ENCODE results near the gene TTLL8.

TTLL8 gene

GRCh38 chr22:50008151-50009040, 49.7 kb downstream of the TTLL8 start:
- no peak overlapping the region for H3K27ac ChIP-seq (ENCODE audit: low read depth, low read length)
- H3K4me3 ChIP-seq (ENCODE audit: low read depth, low read length): no peak overlapping the region
- no peak overlapping the region for H2AFZ ChIP-seq (ENCODE audit: low read length, unreplicated experiment)
- no peaks in the 10 kb centered on the region for H3K36me3 ChIP-seq (ENCODE audit: insufficient read depth, low read length)
- peaks cover 21% of the 10 kb centered on the region for H3K27me3 ChIP-seq (ENCODE audit: insufficient read depth, low read length)
- no peaks in the 10 kb centered on the region for H3K4me1 ChIP-seq (ENCODE audit: control insufficient read depth, insufficient read depth, low read length, unreplicated experiment)
- no peaks in the 10 kb centered on the region for H3K79me2 ChIP-seq (ENCODE audit: control insufficient read depth, insufficient read depth, low read length, unreplicated experiment)

DNA sequence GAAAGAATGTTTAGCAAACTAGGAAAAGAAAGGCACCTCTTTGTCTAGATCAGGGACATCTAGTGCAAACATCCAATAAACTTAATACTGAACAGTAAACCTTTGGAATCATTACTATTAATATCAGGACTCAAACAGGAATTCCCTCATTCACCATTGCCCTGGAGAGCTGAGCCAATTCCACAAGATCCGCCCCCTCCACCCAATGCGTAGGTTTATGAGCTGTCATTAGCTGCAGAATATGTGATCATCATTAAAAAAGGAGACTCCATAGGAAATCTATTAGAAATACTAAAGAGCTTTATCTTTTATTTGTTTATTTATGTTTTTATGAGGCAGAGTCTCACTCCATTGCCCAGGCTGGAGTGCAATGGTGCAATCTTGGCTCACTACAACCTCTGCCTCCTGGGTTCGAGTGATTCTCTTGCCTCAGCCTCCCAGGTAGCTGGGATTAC, 51.0 kb downstream of the TTLL8 start:
- no peak overlapping the region for H3K27ac ChIP-seq (ENCODE audit: low read depth, low read length)
- H2AFZ ChIP-seq (ENCODE audit: low read length, unreplicated experiment): no peak overlapping the region

GRCh38 chr22:50004918-50005317, 53.2 kb downstream of the TTLL8 start:
- H2AFZ ChIP-seq (ENCODE audit: low read length, unreplicated experiment): no peak overlapping the region
- peaks cover 3% of the 10 kb centered on the region; the same call in 1 of the 2 replicates for H3K27me3 ChIP-seq (ENCODE audit: insufficient read depth, low read length)
- H3K79me2 ChIP-seq (ENCODE audit: control insufficient read depth, insufficient read depth, low read length, unreplicated experiment): no peaks in the 10 kb centered on the region
- H3K36me3 ChIP-seq (ENCODE audit: insufficient read depth, low read length): no peaks in the 10 kb centered on the region
- no peak overlapping the region for H3K27ac ChIP-seq (ENCODE audit: low read depth, low read length)
- no peaks in the 10 kb centered on the region for H3K4me1 ChIP-seq (ENCODE audit: control insufficient read depth, insufficient read depth, low read length, unreplicated experiment)
- H3K4me3 ChIP-seq (ENCODE audit: low read depth, low read length): no peak overlapping the region

More for the DNA sequence above, 51.0 kb downstream of the TTLL8 start:
- Histone ChIP-seq H3K36me3 (ENCODE audit: insufficient read depth, low read length) (no peaks in the 10 kb centered on the region), H3K79me2 (ENCODE audit: control insufficient read depth, insufficient read depth, low read length, unreplicated experiment) (no peaks in the 10 kb centered on the region), H3K4me1 (ENCODE audit: control insufficient read depth, insufficient read depth, low read length, unreplicated experiment) (no peaks in the 10 kb centered on the region), H3K27me3 (ENCODE audit: insufficient read depth, low read length) (peaks cover 21% of the 10 kb centered on the region), H3K4me3 (ENCODE audit: low read depth, low read length) (no peak overlapping the region)

GRCh38 chr22:50002791-50003190, 55.3 kb downstream of the TTLL8 start:
- H3K4me3 ChIP-seq (ENCODE audit: low read depth, low read length): no peak overlapping the region
- H3K36me3 ChIP-seq (ENCODE audit: insufficient read depth, low read length): no peaks in the 10 kb centered on the region
- no peaks in the 10 kb centered on the region for H3K27me3 ChIP-seq (ENCODE audit: insufficient read depth, low read length)
- no peak overlapping the region for H3K27ac ChIP-seq (ENCODE audit: low read depth, low read length)
- H2AFZ ChIP-seq (ENCODE audit: low read length, unreplicated experiment): no peak overlapping the region
- H3K4me1 ChIP-seq (ENCODE audit: control insufficient read depth, insufficient read depth, low read length, unreplicated experiment): no peaks in the 10 kb centered on the region
- H3K79me2 ChIP-seq (ENCODE audit: control insufficient read depth, insufficient read depth, low read length, unreplicated experiment): no peaks in the 10 kb centered on the region

DNA sequence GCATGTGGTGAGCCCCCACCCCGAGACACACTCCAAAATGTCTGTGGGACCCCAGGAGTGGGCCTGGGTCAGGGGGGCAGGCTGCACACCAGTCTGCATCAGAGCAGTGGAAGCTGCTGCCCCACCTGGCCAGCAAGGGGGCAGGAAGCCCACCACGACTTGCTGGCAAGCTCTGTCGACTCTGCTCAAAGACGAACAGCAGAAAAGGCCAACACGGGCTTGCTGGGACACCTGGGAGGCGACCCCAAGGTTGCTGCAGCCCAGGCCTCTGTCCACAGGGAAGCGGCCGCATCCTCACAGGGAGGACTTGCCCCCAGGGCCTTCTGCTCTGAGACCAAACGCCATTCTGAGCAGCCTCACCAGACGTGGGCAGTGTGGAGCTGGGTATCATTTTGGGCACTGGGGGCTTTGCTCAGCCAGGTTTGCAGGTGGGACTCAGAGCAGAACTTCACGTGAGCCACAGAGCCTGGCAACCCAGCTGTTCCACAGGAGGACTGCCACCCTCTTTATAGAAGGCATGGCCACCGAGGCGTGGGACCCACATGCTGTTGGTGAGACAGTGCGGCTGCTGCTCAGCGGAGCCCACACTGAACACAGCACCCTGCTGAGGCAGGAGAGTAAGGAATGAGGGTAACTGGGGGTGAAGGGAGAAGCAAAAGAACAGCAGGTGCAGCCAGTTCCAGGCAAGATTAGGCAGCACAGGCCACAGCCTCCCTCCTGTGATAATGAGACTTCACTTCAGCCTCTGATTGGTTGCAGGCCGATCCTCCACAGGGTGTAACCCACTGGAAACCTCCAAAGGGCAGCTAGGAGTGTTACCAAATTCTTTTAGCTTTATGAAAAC, 56.5 kb downstream of the TTLL8 start:
- H3K4me1 ChIP-seq (ENCODE audit: control insufficient read depth, insufficient read depth, low read length, unreplicated experiment): no peaks in the 10 kb centered on the region
- no peaks in the 10 kb centered on the region for H3K27me3 ChIP-seq (ENCODE audit: insufficient read depth, low read length)
- H3K79me2 ChIP-seq (ENCODE audit: control insufficient read depth, insufficient read depth, low read length, unreplicated experiment): no peaks in the 10 kb centered on the region
- no peak overlapping the region for H2AFZ ChIP-seq (ENCODE audit: low read length, unreplicated experiment)
- H3K36me3 ChIP-seq (ENCODE audit: insufficient read depth, low read length): no peaks in the 10 kb centered on the region
- H3K4me3 ChIP-seq (ENCODE audit: low read depth, low read length): no peak overlapping the region
- no peak overlapping the region for H3K27ac ChIP-seq (ENCODE audit: low read depth, low read length)

DNA sequence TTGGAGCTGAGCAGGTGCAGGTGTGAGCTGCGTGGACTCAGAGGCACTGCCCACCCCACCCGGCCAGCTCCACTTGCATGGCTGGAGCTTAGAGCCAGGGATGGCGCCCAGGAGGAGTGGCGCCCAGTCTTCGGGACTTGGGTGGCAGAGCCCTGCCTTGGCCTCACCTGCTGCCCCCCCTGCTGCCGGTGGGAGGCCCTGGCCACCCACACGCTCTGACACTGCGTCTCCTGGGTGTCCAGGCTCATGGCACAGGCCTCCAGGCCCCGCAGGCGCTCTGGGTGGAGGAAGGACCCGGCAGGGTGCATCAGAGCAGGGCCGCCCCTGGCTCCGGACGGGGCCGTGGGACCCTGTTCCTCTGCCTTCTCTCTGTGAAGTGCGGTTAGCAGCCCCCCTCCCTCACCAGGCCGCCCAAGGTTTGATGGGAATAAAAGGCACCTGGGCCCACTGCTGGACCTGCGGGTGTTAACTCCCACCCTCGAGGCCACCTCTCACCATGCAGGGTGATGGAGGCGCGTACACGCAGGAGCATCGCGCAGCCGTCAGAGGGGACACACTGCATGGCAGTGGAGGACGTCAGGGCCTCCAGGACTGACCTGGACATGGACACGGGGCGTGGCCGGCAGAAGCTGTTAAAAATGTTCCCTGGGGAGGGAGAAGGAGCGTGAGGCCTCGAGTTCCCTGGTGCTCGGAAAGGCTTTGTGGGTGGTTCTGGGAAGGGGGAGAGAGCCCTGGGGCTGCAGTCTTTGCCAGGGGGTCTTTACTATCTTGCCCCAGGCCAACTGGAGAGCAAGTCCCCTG, 57.3 kb downstream of the TTLL8 start:
- no peak overlapping the region for H3K4me3 ChIP-seq (ENCODE audit: low read depth, low read length)
- H3K27ac ChIP-seq (ENCODE audit: low read depth, low read length): no peak overlapping the region
- H3K79me2 ChIP-seq (ENCODE audit: control insufficient read depth, insufficient read depth, low read length, unreplicated experiment): no peaks in the 10 kb centered on the region
- no peak overlapping the region for H2AFZ ChIP-seq (ENCODE audit: low read length, unreplicated experiment)
- H3K4me1 ChIP-seq (ENCODE audit: control insufficient read depth, insufficient read depth, low read length, unreplicated experiment): no peaks in the 10 kb centered on the region
- H3K27me3 ChIP-seq (ENCODE audit: insufficient read depth, low read length): no peaks in the 10 kb centered on the region
- H3K36me3 ChIP-seq (ENCODE audit: insufficient read depth, low read length): no peaks in the 10 kb centered on the region

GRCh38 chr22:49999946-50000586, 58.0 kb downstream of the TTLL8 start:
- Histone ChIP-seq H3K4me1 (ENCODE audit: control insufficient read depth, insufficient read depth, low read length, unreplicated experiment) (no peaks in the 10 kb centered on the region), H3K36me3 (ENCODE audit: insufficient read depth, low read length) (no peaks in the 10 kb centered on the region), H3K79me2 (ENCODE audit: control insufficient read depth, insufficient read depth, low read length, unreplicated experiment) (no peaks in the 10 kb centered on the region), H2AFZ (ENCODE audit: low read length, unreplicated experiment) (no peak overlapping the region), H3K27ac (ENCODE audit: low read depth, low read length) (no peak overlapping the region), H3K27me3 (ENCODE audit: insufficient read depth, low read length) (no peaks in the 10 kb centered on the region), H3K4me3 (ENCODE audit: low read depth, low read length) (no peak overlapping the region)

GRCh38 chr22:49999063-49999945, 58.8 kb downstream of the TTLL8 start:
- Histone ChIP-seq H3K4me3 (ENCODE audit: low read depth, low read length) (no peak overlapping the region), H3K27ac (ENCODE audit: low read depth, low read length) (no peak overlapping the region), H3K79me2 (ENCODE audit: control insufficient read depth, insufficient read depth, low read length, unreplicated experiment) (no peaks in the 10 kb centered on the region), H2AFZ (ENCODE audit: low read length, unreplicated experiment) (no peak overlapping the region), H3K27me3 (ENCODE audit: insufficient read depth, low read length) (no peaks in the 10 kb centered on the region), H3K36me3 (ENCODE audit: insufficient read depth, low read length) (no peaks in the 10 kb centered on the region), H3K4me1 (ENCODE audit: control insufficient read depth, insufficient read depth, low read length, unreplicated experiment) (no peaks in the 10 kb centered on the region)

GRCh38 chr22:49998718-49999062, 59.4 kb downstream of the TTLL8 start:
- no peaks in the 10 kb centered on the region for H3K79me2 ChIP-seq (ENCODE audit: control insufficient read depth, insufficient read depth, low read length, unreplicated experiment)
- H3K36me3 ChIP-seq (ENCODE audit: insufficient read depth, low read length): no peaks in the 10 kb centered on the region
- H3K27ac ChIP-seq (ENCODE audit: low read depth, low read length): no peak overlapping the region
- no peak overlapping the region for H3K4me3 ChIP-seq (ENCODE audit: low read depth, low read length)
- H3K27me3 ChIP-seq (ENCODE audit: insufficient read depth, low read length): no peaks in the 10 kb centered on the region
- no peak overlapping the region for H2AFZ ChIP-seq (ENCODE audit: low read length, unreplicated experiment)
- no peaks in the 10 kb centered on the region for H3K4me1 ChIP-seq (ENCODE audit: control insufficient read depth, insufficient read depth, low read length, unreplicated experiment)

Measured in ACC112 (cell line).